Fibroblast of the aortic adventitia (primary cell): ENCODE measurements around the gene TCN2. TPM values are rescaled to one million over a fixed set of nuclear protein-coding genes. Genes with fewer than 3 reads are reported as not detected.

Source experiments
- DNase-seq: peaks from one replicate; pipeline ENCODE4 v3.0.0-alpha.2; 2010; ENCODE audit warnings: low read depth
- H3K4me3 ChIP-seq: 2 replicates; pipeline ENCODE4 v1.5.1; 2011; ENCODE audit warnings: low read depth, mild to moderate bottlenecking, control low read depth, low read length, moderate library complexity
- total RNA-seq: library from RNA; depleted of rRNA; stranded (reverse); fragments of >200 nt; gene quantifications from 2 replicates; pipeline ENCODE4 v1.2.3, GENCODE V29; 2012; ENCODE audit warnings: low replicate concordance
- TF ChIP-seq, protein P1 (sequence below): IDR thresholded peaks from 2 replicates; pipeline ENCODE4 v1.5.1; 2011; ENCODE audit warnings: mild to moderate bottlenecking, low read length, control low read depth, inconsistent platforms; ENCODE audit not compliant: insufficient read depth

The TCN2 gene
- total RNA-seq, 1 donor: 13.9 TPM

DNA sequence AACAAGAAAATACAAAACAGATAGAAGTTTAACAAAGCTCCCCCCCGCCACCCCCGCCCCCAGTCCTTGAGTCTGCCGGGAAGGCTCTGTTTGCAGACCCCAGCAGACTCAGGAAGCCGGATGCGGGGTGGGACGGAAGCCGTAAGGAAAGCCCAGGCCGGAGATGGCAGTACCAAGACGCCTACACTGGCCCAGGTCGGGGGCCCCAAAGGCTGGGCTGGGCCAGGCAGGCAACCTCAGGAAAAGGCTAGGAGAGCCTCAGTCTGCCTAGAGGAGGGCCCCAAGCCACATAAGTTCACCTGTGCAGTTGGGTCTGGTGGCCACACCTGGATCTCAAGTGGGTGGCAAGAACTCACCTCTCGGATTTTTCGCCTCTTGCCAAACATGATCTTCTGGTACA lies 28.5 kb upstream of the TCN2 start:
- DNase-seq: no peak
- TF ChIP-seq, protein P1, sequence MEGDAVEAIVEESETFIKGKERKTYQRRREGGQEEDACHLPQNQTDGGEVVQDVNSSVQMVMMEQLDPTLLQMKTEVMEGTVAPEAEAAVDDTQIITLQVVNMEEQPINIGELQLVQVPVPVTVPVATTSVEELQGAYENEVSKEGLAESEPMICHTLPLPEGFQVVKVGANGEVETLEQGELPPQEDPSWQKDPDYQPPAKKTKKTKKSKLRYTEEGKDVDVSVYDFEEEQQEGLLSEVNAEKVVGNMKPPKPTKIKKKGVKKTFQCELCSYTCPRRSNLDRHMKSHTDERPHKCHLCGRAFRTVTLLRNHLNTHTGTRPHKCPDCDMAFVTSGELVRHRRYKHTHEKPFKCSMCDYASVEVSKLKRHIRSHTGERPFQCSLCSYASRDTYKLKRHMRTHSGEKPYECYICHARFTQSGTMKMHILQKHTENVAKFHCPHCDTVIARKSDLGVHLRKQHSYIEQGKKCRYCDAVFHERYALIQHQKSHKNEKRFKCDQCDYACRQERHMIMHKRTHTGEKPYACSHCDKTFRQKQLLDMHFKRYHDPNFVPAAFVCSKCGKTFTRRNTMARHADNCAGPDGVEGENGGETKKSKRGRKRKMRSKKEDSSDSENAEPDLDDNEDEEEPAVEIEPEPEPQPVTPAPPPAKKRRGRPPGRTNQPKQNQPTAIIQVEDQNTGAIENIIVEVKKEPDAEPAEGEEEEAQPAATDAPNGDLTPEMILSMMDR: no peak
- H3K4me3 ChIP-seq: no peak overlapping the region

DNA sequence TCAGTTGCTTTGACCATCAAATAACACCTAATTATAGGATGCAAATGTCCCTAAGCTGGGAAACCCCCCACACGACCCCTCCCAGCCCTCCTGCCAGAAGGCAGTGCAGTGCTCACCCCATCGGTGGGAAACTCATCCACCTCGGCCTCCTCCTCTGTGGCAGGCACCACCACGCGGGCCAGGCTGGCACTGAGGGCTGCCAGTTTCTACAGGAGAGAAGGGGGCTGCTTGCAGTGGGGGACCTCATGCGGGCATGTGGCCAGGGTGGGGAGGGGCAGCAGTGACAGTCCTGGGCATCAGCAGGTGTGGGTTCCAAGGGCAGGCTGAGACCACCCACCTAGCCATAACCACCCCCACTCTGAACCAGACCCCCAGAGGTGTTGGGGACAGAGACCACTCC lies 26.1 kb upstream of the TCN2 start:
- TF ChIP-seq, protein P1: no peak
- no peak overlapping the region for H3K4me3 ChIP-seq
- DNase-seq: no peak

DNA sequence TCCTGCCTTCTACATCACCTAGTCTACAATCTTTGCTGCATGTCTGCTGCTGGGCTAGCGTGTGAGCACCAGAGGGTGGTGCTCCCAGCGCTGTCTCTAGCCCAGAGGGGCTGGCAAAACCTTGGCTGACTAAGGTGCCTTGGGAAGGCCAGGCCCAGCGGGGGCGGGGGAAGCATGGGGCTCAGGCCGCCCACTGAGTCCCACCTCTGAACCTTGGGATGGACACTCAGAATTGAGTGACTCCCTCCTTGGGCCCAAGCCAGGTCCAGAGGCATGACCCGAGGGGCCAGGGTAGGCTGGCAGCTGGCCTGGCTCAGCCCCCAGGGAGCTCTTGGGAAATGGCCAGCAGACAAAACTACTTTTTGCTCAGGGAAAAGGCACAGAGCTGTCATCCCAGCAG lies 24.9 kb upstream of the TCN2 start:
- H3K4me3 ChIP-seq: no peak overlapping the region
- TF ChIP-seq, protein P1: no peak
- DNase-seq: no peak

DNA sequence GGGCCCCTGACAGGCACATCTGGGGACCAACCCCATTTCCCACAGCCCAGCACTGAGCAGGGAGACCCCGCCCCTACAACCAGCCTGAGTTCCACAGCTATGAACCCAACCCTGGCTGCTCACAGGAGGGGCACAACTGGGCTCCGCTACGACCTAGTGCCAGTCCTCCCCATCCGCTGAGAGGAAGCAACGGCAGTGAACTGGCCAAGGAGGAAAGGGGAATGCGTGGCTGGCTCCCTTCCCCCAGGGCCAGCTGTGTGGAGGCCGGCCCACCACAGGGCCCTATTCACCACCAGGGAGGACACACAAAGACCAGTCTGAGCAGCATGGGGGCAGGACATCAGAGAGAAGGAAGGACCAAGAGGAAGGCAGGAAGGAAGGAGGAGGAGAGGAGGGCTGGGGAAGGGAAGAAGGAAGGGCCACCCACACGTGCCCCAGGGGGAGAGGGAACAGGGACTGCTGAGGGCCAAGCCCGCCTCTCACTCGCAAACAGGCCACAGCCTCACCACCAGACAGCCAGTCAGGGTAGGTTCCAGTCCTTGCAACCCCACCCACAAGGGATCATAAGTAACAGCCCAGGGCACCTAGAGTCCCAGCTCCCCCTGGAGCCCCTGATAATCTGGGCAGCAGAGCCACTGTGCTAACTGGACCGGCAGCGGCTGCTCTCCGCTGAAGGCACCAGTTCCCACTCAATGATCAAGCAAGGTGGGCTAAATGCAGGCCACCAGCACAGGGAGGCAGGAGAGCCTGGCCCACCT lies 24.0 kb upstream of the TCN2 start:
- H3K4me3 ChIP-seq: no peak overlapping the region
- TF ChIP-seq, protein P1: no peak
- no peak for DNase-seq

DNA sequence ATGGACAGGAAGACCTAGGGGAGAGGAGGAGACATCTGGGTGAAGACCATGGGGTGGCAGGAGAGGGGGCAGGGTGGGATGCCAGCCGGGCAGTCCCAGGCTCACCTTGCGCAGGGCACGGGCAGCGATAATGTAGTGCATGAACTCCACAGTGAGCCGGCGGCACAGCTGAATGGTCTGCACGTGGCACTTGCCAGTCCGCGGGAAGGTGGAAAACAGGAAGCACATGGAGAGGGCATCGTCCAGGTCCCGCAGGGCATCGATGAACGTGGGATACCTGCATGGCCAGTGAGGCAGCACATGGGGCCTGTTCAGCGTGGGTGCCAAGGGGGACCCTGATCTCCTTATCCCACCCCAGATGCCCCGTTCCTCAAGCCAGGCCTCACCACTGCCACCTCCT lies 22.5 kb upstream of the TCN2 start:
- no peak overlapping the region for H3K4me3 ChIP-seq
- TF ChIP-seq, protein P1: no peak
- no peak for DNase-seq

DNA sequence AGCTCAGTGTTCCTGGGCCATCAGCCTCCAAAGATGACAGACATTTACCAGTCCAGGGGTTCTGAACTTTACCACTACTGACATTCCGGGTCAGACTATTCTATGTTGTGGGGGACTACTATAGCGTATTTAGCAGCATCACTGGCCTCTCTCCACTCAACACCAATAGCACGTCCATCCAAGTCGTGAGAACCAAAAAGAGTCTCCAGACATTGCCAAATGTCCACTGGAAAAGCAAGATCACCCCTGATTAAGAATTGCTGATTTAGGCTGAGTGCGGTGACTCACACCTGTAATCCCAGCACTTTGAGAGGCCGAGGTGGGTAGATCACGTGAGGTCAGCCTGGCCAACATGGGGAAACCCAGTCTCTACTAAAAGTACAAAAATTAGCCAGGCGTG lies 20.6 kb upstream of the TCN2 start:
- DNase-seq: no peak
- H3K4me3 ChIP-seq: no peak overlapping the region
- TF ChIP-seq, protein P1: no peak

DNA sequence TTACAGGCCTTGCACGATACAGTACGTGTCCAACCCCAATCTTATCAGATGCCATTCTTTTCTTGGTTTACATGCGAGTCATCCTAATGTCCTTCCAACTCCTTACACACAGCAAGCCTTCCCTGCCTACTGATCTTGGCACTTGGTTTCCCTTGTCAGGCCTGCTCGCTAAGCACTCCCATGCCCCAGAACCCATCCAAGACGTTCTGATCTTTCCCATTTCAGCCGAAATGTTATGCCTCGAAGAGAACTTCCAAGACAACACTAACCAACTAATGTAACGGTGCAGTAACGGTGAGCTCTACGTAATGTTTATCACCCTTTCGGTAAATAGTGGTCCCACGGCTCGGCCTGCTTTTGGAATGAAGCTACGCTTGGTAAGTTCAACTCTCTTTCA lies 15.8 kb upstream of the TCN2 start:
- TF ChIP-seq, protein P1: no peak

More for the DNA sequence above, 15.8 kb upstream of the TCN2 start:
- H3K4me3 ChIP-seq: peak overlapping the region; percentile 98
- peak; percentile 60 for DNase-seq
